GM12864 (cell line): ENCODE results near the gene TNFAIP8L3.

Experiments
- DNase-seq: peaks from one replicate; pipeline ENCODE4 v3.0.0-alpha.2; 2011; ENCODE audit warnings: low read depth
- H3K4me3 ChIP-seq: 2 replicates; pipeline ENCODE4 v1.5.1; 2011; ENCODE audit warnings: mild to moderate bottlenecking, low read depth, low read length, control low read depth
- TF ChIP-seq, protein P1 (sequence below): IDR thresholded peaks from 2 replicates; pipeline ENCODE4 v1.5.1; 2011; ENCODE audit warnings: low read depth, mild to moderate bottlenecking, moderate library complexity, low read length, control low read depth, inconsistent platforms; ENCODE audit errors: missing control alignments

Gene TNFAIP8L3

DNA sequence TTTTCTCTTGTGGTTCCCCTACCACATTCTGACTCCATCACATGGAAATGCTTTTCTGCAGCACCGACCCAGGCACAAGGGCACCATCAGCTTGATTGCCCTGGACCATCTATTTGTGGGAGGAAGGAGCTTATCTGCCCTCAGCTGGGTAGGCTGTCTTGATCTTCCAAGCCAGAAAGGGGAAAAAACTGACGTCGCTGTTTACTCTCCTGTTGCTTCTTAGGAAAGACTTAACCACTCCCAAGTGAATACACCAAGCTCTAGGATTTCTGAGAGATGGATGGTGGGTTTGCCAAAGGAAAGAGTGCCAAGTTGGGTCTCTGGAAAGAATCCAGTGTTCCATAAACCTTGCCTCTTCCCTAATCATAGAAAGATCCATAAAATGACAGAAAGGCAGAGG, 4.0 kb downstream of the TNFAIP8L3 start:
- H3K4me3 ChIP-seq, result no peak overlapping the region
- DNase-seq, result no peak
- TF ChIP-seq, protein P1, sequence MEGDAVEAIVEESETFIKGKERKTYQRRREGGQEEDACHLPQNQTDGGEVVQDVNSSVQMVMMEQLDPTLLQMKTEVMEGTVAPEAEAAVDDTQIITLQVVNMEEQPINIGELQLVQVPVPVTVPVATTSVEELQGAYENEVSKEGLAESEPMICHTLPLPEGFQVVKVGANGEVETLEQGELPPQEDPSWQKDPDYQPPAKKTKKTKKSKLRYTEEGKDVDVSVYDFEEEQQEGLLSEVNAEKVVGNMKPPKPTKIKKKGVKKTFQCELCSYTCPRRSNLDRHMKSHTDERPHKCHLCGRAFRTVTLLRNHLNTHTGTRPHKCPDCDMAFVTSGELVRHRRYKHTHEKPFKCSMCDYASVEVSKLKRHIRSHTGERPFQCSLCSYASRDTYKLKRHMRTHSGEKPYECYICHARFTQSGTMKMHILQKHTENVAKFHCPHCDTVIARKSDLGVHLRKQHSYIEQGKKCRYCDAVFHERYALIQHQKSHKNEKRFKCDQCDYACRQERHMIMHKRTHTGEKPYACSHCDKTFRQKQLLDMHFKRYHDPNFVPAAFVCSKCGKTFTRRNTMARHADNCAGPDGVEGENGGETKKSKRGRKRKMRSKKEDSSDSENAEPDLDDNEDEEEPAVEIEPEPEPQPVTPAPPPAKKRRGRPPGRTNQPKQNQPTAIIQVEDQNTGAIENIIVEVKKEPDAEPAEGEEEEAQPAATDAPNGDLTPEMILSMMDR, result no peak

- TF ChIP-seq, protein P1, result no peak
- no peak for DNase-seq
Observed at GRCh38 chr15:51089699-51090453, 4.8 kb downstream of the TNFAIP8L3 start.

GRCh38 chr15:51089041-51089440, 5.7 kb downstream of the TNFAIP8L3 start:
- no peak for DNase-seq
- H3K4me3 ChIP-seq, result no peak overlapping the region
- TF ChIP-seq, protein P1, result no peak

More at GRCh38 chr15:51089699-51090453, 4.8 kb downstream of the TNFAIP8L3 start:
- no peak overlapping the region for H3K4me3 ChIP-seq

DNA sequence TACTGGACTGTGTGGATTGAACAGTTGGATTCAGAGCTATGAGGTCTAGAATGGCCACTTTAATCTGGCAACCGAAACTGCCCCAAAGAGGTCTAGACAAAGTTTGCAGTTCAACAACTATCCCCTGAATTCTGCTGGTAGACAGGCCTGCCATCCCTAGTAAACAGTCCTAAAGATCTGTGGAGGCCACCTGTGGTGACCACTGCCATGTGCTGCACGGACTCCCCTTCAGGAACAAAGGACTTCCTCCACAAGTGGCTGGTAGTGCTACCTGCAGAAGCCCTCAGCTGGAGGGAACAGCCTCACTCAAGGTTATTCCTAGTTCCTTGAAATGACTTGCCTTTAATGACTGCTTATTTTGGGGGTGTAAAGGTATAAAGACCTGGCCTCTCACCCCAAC, 6.1 kb downstream of the TNFAIP8L3 start:
- DNase-seq, result no peak
- TF ChIP-seq, protein P1, result no peak
- no peak overlapping the region for H3K4me3 ChIP-seq

DNA sequence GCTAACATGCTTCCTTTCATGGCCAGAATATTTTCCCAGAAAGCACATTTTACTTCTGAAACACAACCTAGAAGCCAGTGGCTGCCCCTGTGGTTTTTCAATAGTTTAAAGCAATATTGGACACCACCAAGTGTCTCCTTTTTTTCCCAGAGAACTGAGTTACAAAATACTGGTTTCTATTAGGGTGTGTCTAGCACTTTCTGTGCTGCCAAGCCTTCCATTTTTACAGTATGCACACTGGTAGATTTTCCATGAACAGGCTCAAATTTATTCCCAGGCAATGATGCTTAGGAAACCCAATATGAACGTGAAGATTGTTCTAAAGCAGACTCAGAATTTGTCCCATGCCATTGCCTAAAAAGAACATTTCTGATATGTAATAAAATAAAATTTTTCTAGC, 7.2 kb downstream of the TNFAIP8L3 start:
- TF ChIP-seq, protein P1, result no peak
- no peak overlapping the region for H3K4me3 ChIP-seq
- no peak for DNase-seq

- DNase-seq, result no peak
- TF ChIP-seq, protein P1, result no peak
- H3K4me3 ChIP-seq, result no peak overlapping the region
Observed at GRCh38 chr15:51086409-51086808, 8.3 kb downstream of the TNFAIP8L3 start.

GRCh38 chr15:51085764-51086163, 8.9 kb downstream of the TNFAIP8L3 start:
- no peak overlapping the region for H3K4me3 ChIP-seq
- TF ChIP-seq, protein P1, result no peak
- no peak for DNase-seq
